Measurements from ENCODE around the gene APCDD1L. TPM values are rescaled to one million over a fixed set of nuclear protein-coding genes. Genes with fewer than 3 reads are reported as not detected.

The APCDD1L gene
- total RNA-seq, 4 donors from 2014 or later, result 0.07 to 0.22 TPM; not detected in 2

DNA sequence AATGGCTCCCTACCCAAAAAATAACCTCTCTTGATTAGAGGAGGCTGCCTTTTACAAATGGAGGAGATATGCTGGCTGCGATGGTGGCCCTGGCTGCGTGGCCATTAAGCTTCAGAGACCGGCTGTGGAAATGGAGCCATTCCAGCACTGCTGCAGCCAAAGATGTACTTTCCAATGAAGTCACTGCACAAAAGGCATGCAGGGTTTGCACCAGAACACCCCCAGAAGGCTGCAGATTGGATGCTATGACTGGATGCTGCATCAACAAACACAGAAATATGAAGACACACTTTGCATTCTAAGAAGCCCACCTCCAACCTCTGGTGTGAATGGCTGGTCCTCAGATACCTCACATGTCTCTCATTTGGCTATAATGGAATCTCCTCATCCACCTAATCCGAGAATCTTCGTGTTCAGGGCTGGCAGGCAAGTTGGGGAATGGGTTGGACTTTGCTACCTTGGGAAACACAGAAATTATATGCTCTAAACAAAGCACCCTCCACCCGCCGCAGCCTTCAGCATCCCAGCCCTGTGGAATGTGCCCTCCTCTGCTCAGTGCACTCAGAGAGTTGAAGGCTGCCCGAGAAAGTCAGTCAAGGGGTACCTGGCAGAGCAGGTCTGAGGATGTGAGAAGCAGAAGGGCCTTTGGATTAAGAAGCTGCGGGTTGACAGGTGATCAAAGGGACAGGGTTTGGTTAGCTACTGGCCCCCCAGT, 35.3 kb downstream of the APCDD1L start:
- in situ Hi-C loops (cut with MboI; ENCODE audit: low sequenced_read_pairs in 4 of 4), result no loop called here

DNA sequence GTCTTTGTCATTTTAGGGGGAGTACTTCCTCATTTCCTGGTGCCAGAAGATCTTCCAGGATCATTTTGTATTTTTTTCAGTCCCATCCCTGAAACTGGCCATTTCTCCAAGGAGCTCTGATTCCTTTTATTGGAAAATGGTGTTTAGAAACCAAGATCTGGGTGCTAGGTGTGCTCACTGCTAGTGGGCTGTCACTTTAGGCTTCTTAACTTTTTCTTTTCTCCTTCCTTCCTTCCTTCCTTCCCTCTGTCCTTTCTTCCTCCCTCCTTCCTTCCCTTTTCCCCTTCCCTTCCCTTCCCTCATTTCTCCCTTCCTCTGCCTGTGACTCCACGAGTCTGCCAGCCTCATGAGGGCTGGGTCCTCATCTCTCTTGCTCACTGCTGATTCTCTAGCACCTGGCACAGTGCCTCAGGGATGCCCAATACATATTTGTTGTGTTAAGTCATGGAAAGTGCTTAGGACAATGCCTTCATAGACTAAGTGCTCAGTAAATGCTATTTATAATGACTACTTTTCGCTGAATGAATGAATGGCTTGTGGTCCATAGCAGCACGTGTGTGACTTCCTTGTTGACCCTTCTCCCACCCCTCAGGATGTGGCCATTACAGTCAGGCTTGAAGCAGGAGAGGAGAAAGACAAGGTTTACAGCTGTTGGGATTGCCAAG, 36.9 kb downstream of the APCDD1L start:
- intact Hi-C loops (cut with DNase I; ENCODE audit: low total_unique reads), result no loop called here
- H3K27ac ChIP-seq, result no peak overlapping the region

More for the DNA sequence above, 35.3 kb downstream of the APCDD1L start:
- ATAC-seq (no peak), DNase-seq (no peak)
- H3K4me3 ChIP-seq, result no peak overlapping the region
- no peaks in the 10 kb centered on the region for H3K27me3 ChIP-seq
- TF ChIP-seq POLR2A (IDR thresholded peaks at IDR 0.05), result no peak
- intact Hi-C loops (cut with DNase I; ENCODE audit: low total_unique reads), result no loop called here
- no peaks in the 10 kb centered on the region for H3K36me3 ChIP-seq
- H3K9me3 ChIP-seq, result no peaks in the 10 kb centered on the region
- H3K4me1 ChIP-seq, result no peaks in the 10 kb centered on the region
- no peak overlapping the region for H3K27ac ChIP-seq

DNA sequence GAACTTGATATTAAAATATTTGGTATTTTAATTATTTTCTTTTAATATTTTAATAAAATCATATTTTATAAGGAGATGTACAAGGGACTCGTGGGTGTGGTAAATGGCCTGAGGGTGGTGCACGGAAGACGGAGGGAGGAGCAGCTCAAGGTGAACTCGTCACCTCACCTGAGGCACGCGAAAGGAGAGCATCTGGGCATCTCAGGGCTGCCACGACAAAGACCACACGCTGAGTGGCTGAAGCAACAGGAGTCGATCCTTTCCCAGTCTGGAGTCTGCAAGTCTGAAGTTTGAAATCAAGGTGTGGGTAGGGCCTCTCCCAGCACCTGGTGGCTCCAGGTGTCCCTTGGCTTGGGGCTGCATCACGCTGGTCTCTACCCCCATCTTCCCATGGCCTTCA, 39.7 kb downstream of the APCDD1L start:
- no peak for ATAC-seq
- Histone ChIP-seq H3K27me3 (no peaks in the 10 kb centered on the region), H3K9me3 (no peaks in the 10 kb centered on the region), H3K4me3 (no peak overlapping the region), H3K4me1 (no peaks in the 10 kb centered on the region), H3K36me3 (no peaks in the 10 kb centered on the region), H3K27ac (no peak overlapping the region)
- no peak for TF ChIP-seq POLR2A (IDR thresholded peaks at IDR 0.05)
- TF ChIP-seq, protein P1, sequence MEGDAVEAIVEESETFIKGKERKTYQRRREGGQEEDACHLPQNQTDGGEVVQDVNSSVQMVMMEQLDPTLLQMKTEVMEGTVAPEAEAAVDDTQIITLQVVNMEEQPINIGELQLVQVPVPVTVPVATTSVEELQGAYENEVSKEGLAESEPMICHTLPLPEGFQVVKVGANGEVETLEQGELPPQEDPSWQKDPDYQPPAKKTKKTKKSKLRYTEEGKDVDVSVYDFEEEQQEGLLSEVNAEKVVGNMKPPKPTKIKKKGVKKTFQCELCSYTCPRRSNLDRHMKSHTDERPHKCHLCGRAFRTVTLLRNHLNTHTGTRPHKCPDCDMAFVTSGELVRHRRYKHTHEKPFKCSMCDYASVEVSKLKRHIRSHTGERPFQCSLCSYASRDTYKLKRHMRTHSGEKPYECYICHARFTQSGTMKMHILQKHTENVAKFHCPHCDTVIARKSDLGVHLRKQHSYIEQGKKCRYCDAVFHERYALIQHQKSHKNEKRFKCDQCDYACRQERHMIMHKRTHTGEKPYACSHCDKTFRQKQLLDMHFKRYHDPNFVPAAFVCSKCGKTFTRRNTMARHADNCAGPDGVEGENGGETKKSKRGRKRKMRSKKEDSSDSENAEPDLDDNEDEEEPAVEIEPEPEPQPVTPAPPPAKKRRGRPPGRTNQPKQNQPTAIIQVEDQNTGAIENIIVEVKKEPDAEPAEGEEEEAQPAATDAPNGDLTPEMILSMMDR (IDR thresholded peaks at IDR 0.05 in 4 of 5, conservative IDR thresholded peaks at IDR 0.05 in 1 of 5), result no peak
- intact Hi-C loops (cut with DNase I; ENCODE audit: low total_unique reads), result no loop called here
- in situ Hi-C loops (cut with MboI; ENCODE audit: low sequenced_read_pairs in 4 of 4), result no loop called here
- DNase-seq, result no peak

More for the DNA sequence above, 36.9 kb downstream of the APCDD1L start:
- DNase-seq (no peak), ATAC-seq (no peak)
- H3K4me1 ChIP-seq, result no peaks in the 10 kb centered on the region
- H3K4me3 ChIP-seq, result no peak overlapping the region
- no peaks in the 10 kb centered on the region for H3K9me3 ChIP-seq
- in situ Hi-C loops (cut with MboI; ENCODE audit: low sequenced_read_pairs in 4 of 4), result no loop called here
- no peaks in the 10 kb centered on the region for H3K36me3 ChIP-seq
- TF ChIP-seq POLR2A (IDR thresholded peaks at IDR 0.05), result no peak
- TF ChIP-seq, protein P1 (IDR thresholded peaks at IDR 0.05 in 4 of 5, conservative IDR thresholded peaks at IDR 0.05 in 1 of 5), result no peak
- no peaks in the 10 kb centered on the region for H3K27me3 ChIP-seq

DNA sequence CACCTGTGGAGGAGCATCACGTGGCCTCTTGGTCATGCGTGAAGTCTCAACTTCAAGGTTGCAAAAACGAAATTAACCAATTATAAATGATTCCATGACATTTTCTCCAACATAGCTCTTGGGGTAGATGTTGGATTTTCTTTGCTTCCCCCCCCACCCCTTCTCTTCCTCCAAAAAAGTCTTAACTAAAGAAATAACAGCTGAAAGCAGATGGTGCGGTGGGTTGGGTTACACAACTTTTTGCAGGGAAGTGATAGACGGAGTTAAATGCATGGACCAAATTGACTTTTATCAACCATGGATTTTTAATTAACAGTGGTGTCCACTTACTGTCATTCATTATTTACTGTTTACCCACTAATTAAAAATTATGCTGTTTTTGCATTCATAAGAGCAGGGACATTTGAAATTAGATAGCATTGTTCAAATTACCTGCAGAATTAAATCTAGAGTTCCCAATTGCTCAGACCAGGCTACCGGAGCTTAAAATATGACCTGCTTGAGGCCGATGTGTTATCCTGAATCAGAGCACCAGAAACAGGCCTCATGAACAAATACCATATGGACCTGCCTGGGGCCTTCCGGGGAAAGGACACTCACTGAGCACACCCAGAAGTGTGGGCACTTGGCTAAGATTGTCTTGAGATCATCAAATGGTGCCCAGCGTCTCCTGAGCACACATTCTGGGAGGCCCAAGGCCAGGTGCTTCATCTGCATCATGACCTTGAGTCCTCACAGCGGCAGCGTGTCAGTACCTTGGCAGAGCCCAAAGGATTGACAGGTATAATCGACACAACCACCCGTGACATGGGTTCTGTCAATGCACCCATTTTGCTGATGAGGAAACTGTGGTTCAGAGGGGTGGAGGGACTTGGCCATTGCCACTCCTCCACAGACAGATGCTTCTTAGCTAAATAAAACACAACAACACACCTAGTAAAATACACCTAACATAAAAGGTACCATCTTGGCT, 41.5 kb downstream of the APCDD1L start:
- no peaks in the 10 kb centered on the region for H3K36me3 ChIP-seq
- H3K4me3 ChIP-seq, result no peak overlapping the region
- H3K4me1 ChIP-seq, result no peaks in the 10 kb centered on the region
- no peak for DNase-seq
- in situ Hi-C loops (cut with MboI; ENCODE audit: low sequenced_read_pairs in 4 of 4) (no loop called here), intact Hi-C loops (cut with DNase I; ENCODE audit: low total_unique reads) (no loop called here)
- TF ChIP-seq, protein P1 (IDR thresholded peaks at IDR 0.05 in 4 of 5, conservative IDR thresholded peaks at IDR 0.05 in 1 of 5), result no peak
- no peak for TF ChIP-seq POLR2A (IDR thresholded peaks at IDR 0.05)
- H3K9me3 ChIP-seq, result no peaks in the 10 kb centered on the region
- H3K27ac ChIP-seq, result no peak overlapping the region
- ATAC-seq, result no peak
- no peaks in the 10 kb centered on the region for H3K27me3 ChIP-seq

All from gastrocnemius medialis (tissue), 4 donors.